GM12878 (cell line): ENCODE data around the gene PRRC2A. TPM values are rescaled to one million over a fixed set of nuclear protein-coding genes. Genes with fewer than 3 reads are reported as not detected.

ENCODE experiments used
- CBX3 ChIP-seq: fragments of 200-600 bp; sonication (generic); IDR thresholded peaks from 2 replicates; pipeline ENCODE4 v1.6.1; 2016; ENCODE audit warnings: low read depth, borderline replicate concordance
- CUX1 ChIP-seq: IDR thresholded peaks from 2 replicates; pipeline ENCODE4 v1.6.1; 2012; ENCODE audit warnings: improper control_type of control experiment, low read depth, low read length; ENCODE audit not compliant: insufficient replicate concordance
- LARP7 ChIP-seq: fragments of 450-650 bp; IDR thresholded peaks from 2 replicates; pipeline ENCODE4 v1.6.1; 2017; ENCODE audit warnings: mild to moderate bottlenecking
- MLLT1 ChIP-seq: fragments of 450-650 bp; IDR thresholded peaks from 2 replicates; pipeline ENCODE4 v1.6.1; 2016; ENCODE audit warnings: mild to moderate bottlenecking
- NKRF ChIP-seq: fragments of 450-650 bp; conservative IDR thresholded peaks from 2 replicates; pipeline ENCODE4 v1.6.1; 2017; ENCODE audit warnings: mild to moderate bottlenecking, moderate library complexity
- PAX5 ChIP-seq: IDR thresholded peaks from 2 replicates; pipeline ENCODE4 v1.6.1; 2011; ENCODE audit warnings: low read depth, low read length, borderline replicate concordance
- RBBP5 ChIP-seq: fragments of 200-600 bp; sonication (generic); conservative IDR thresholded peaks from 2 replicates; pipeline ENCODE4 v1.6.1; 2016
- SRF ChIP-seq, 2 experiments: IDR thresholded peaks; 2 replicates each; pipeline ENCODE4 v1.6.1; 2011; ENCODE audit warnings: low read depth in 2 of 2, low read length in 2 of 2, mild to moderate bottlenecking in 1 of 2, moderate library complexity in 1 of 2
- polyA plus RNA-seq, 11 experiments: library from polyadenylated mRNA; depleted of rRNA in 4 of 11; unstranded in 6 of 11; stranded (reverse) in 5 of 11; fragments of >200 nt; fragmentation: Nextera tagmentation in 4 of 11; fragmentation: Illumina TruSeq in 1 of 11; extraction: Ambion mirVana in 4 of 11; extraction: Trizol in 1 of 11; gene quantifications; 1 replicate in 1 of 11; 2 replicates in 10 of 11; pipeline versions ENCODE4 v1.2.1 to v1.2.3, GENCODE V29; 2011 to 2016; ENCODE audit warnings: inconsistent platforms in 2 of 11, missing spikeins in 2 of 11, low read depth in 1 of 11
- total RNA-seq, 4 experiments: library from RNA; depleted of rRNA in 3 of 4; stranded (reverse); fragments of >200 nt in 3 of 4; fragmentation: Illumina TruSeq in 1 of 4; extraction: Trizol in 1 of 4; gene quantifications; 2 replicates each; pipeline versions ENCODE4 v1.2.1 to v1.2.3, GENCODE V29; 2013 to 2021
- TF ChIP-seq, protein P1 (sequence below): fragments of 450-650 bp; IDR thresholded peaks from 2 replicates; pipeline ENCODE4 v1.6.1; 2018; ENCODE audit warnings: borderline replicate concordance, mild to moderate bottlenecking; ENCODE audit not compliant: partially characterized antibody
- TF ChIP-seq, protein P2 (sequence below): fragments of 450-650 bp; formaldehyde crosslinking; IDR thresholded peaks from 2 replicates; pipeline ENCODE4 v1.4.0; 2022; ENCODE audit warnings: mild to moderate bottlenecking, moderate library complexity

PRRC2A gene
- total and polyA plus RNA-seq, 10 of the 15 experiments (the other 5 are each of a cell fraction or from before 2014, with no cell fraction given): 0.40 to 244 (median 61.3) TPM

GRCh38 chr6:31665501-31666336 lies 45.2 kb downstream of the PRRC2A start, which contains the start of gene CSNK2B (continued):
- TF ChIP-seq, protein P1, sequence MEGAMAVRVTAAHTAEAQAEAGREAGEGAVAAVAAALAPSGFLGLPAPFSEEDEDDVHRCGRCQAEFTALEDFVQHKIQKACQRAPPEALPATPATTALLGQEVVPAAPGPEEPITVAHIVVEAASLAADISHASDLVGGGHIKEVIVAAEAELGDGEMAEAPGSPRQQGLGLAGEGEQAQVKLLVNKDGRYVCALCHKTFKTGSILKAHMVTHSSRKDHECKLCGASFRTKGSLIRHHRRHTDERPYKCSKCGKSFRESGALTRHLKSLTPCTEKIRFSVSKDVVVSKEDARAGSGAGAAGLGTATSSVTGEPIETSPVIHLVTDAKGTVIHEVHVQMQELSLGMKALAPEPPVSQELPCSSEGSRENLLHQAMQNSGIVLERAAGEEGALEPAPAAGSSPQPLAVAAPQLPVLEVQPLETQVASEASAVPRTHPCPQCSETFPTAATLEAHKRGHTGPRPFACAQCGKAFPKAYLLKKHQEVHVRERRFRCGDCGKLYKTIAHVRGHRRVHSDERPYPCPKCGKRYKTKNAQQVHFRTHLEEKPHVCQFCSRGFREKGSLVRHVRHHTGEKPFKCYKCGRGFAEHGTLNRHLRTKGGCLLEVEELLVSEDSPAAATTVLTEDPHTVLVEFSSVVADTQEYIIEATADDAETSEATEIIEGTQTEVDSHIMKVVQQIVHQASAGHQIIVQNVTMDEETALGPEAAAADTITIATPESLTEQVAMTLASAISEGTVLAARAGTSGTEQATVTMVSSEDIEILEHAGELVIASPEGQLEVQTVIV: peak; percentile 38
- TF ChIP-seq, protein P2, sequence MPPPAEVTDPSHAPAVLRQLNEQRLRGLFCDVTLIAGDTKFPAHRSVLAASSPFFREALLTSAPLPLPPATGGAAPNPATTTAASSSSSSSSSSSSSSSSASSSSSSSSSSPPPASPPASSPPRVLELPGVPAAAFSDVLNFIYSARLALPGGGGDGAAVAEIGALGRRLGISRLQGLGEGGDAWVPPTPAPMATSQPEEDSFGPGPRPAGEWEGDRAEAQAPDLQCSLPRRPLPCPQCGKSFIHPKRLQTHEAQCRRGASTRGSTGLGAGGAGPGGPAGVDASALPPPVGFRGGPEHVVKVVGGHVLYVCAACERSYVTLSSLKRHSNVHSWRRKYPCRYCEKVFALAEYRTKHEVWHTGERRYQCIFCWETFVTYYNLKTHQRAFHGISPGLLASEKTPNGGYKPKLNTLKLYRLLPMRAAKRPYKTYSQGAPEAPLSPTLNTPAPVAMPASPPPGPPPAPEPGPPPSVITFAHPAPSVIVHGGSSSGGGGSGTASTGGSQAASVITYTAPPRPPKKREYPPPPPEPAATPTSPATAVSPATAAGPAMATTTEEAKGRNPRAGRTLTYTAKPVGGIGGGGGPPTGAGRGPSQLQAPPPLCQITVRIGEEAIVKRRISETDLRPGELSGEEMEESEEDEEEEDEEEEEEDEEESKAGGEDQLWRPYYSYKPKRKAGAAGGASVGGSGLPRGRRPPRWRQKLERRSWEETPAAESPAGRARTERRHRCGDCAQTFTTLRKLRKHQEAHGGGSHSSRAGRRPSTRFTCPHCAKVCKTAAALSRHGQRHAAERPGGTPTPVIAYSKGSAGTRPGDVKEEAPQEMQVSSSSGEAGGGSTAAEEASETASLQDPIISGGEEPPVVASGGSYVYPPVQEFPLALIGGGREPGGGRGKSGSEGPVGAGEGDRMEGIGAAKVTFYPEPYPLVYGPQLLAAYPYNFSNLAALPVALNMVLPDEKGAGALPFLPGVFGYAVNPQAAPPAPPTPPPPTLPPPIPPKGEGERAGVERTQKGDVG (CRISPR knock-in tag): no peak
- no peak for TF ChIP-seq RBBP5
- peak; percentile 76 for TF ChIP-seq LARP7
- TF ChIP-seq NKRF: peak; percentile 63
- TF ChIP-seq PAX5: no peak
- TF ChIP-seq SRF (IDR thresholded peaks at IDR 0.05; ENCODE audit: low read depth in 2 of 2, low read length in 2 of 2): peak; percentile 90 to 94
- no peak for TF ChIP-seq CUX1
- 0 out of 2 replicates have a peak, but pooled peaks have one; percentile 13 for TF ChIP-seq MLLT1
- no peak for TF ChIP-seq CBX3
